HepG2 (cell line): ENCODE measurements around the gene TOR1AIP1. TPM values are rescaled to one million over a fixed set of nuclear protein-coding genes. Genes with fewer than 3 reads are reported as not detected.
A peak's percentile ranks its signal among the peaks of the same experiment; 100 is the strongest.

ENCODE experiments used
- ATAC-seq: fragments of 200-7000 bp; cut with Tn5 transposase; 3 replicates; pipeline ENCODE4 v1.9.1; 2020; ENCODE audit warnings: mild to moderate bottlenecking, moderate library complexity
- BruUV-seq: library from RNA; stranded (reverse); fragments of 400-500 nt; replicated peaks from 2 replicates; lab custom pipeline; 2021; lab: Mats Ljungman, UMichigan
- CTCF ChIA-PET: fragments of 300-600 bp; formaldehyde crosslinking; extraction: SDS; loops from one replicate; lab custom pipeline; 2021; ENCODE audit warnings: low total read pairs, inconsistent platforms, low intra/inter-chr PET ratio; lab: Yijun Ruan, JAX
- POLR2A ChIA-PET: fragments of 350-600 bp; sonication (Branson Sonifier 250); formaldehyde crosslinking; loops from one replicate; lab custom pipeline; 2020; ENCODE audit warnings: antibody characterized with exemption, inconsistent platforms; lab: Yijun Ruan, JAX
- DNase-seq: peaks from one replicate; pipeline ENCODE4 v3.0.0-alpha.2; 2015; ENCODE audit warnings: low spot score
- FAIRE-seq: peaks from 3 replicates; lab custom pipeline; 2011; peaks lifted over from hg19 to GRCh38; lab: Jason Lieb, UNC
- H2AFZ ChIP-seq: one replicate; pipeline ENCODE4 v1.6.1; 2011; ENCODE audit warnings: low read length, inconsistent platforms
- H3K27ac ChIP-seq: fragments of 300-600 bp; 3 replicates; pipeline ENCODE4 v1.8.0; 2011; ENCODE audit warnings: mixed run types, mild to moderate bottlenecking, mixed read lengths, low read length, inconsistent platforms; ENCODE audit not compliant: insufficient read depth; ENCODE audit errors: extremely low read length
- H3K27me3 ChIP-seq, 2 experiments: fragments of 200-600 bp in 1 of 2; 2 replicates in 1 of 2; 3 replicates in 1 of 2; pipeline versions ENCODE4 v1.6.0 to v1.8.0; 2011; ENCODE audit warnings: low read length in 2 of 2, mild to moderate bottlenecking in 2 of 2, moderate library complexity in 2 of 2, inconsistent platforms in 1 of 2; ENCODE audit not compliant: insufficient read depth in 2 of 2, control insufficient read depth in 1 of 2
- H3K36me3 ChIP-seq, 2 experiments: fragments of 200-600 bp in 1 of 2; replicated peaks in 1 of 2; 2 replicates in 1 of 2; 3 replicates in 1 of 2; pipeline versions ENCODE4 v1.5.1 to v1.8.0; 2011; ENCODE audit warnings: low read length in 2 of 2, inconsistent platforms in 1 of 2; ENCODE audit not compliant: insufficient read depth in 2 of 2, control insufficient read depth in 1 of 2
- H3K4me1 ChIP-seq: 2 replicates; pipeline ENCODE4 v1.5.1; 2012; ENCODE audit warnings: low read length, inconsistent platforms; ENCODE audit not compliant: insufficient read depth
- H3K4me2 ChIP-seq: 2 replicates; pipeline ENCODE4 v1.6.0; 2011; ENCODE audit warnings: low read depth, low read length, inconsistent platforms
- H3K4me3 ChIP-seq, 3 experiments: fragments of 200-600 bp in 1 of 3; sonication (generic), shearing (Covaris generic) in 1 of 3; replicated peaks in 1 of 3; 2 replicates each; pipeline ENCODE4 v1.5.1; 2011 to 2016; ENCODE audit warnings: low read length in 3 of 3, inconsistent platforms in 2 of 3, low read depth in 2 of 3, mild to moderate bottlenecking in 2 of 3, control low read depth in 1 of 3, mixed read lengths in 1 of 3; ENCODE audit not compliant: insufficient read depth in 1 of 3
- H3K79me2 ChIP-seq: one replicate; pipeline ENCODE4 v1.6.1; 2011; ENCODE audit warnings: low read length, inconsistent platforms; ENCODE audit not compliant: insufficient read depth
- H3K9ac ChIP-seq: 2 replicates; pipeline ENCODE4 v1.6.0; 2011; ENCODE audit warnings: mild to moderate bottlenecking, low read depth, low read length, inconsistent platforms; ENCODE audit not compliant: insufficient read depth
- H3K9me3 ChIP-seq: 2 replicates; pipeline ENCODE4 v1.5.1; 2012; ENCODE audit warnings: mild to moderate bottlenecking, low read length
- H4K20me1 ChIP-seq: 2 replicates; pipeline ENCODE4 v1.6.0; 2011; ENCODE audit warnings: inconsistent platforms, mild to moderate bottlenecking, low read length, moderate library complexity; ENCODE audit not compliant: insufficient read depth
- ATF3 ChIP-seq: sonication (generic); formaldehyde crosslinking; IDR thresholded peaks from 2 replicates; pipeline ENCODE4 v1.4.0; 2020; ENCODE audit warnings: missing genetic modification reagents
- CBX2 ChIP-seq, 2 experiments: fragments of 200-600 bp in 1 of 2; sonication (generic); formaldehyde crosslinking in 1 of 2; IDR thresholded peaks; 2 replicates each; pipeline versions ENCODE4 v1.7.0 to v1.8.1; 2018 to 2022; ENCODE audit warnings: low read depth in 2 of 2, low read length in 1 of 2, mild to moderate bottlenecking in 1 of 2, missing genetic modification reagents in 1 of 2
- GABPB1 ChIP-seq: IDR thresholded peaks from 2 replicates; pipeline ENCODE4 v1.6.1; 2016; ENCODE audit warnings: mild to moderate bottlenecking, missing genetic modification reagents, moderate library complexity, missing compliant biosample characterization
- KMT2A ChIP-seq: sonication (generic); formaldehyde crosslinking; IDR thresholded peaks from 2 replicates; pipeline ENCODE4 v1.4.0; 2020; ENCODE audit warnings: missing genetic modification reagents
- NRL ChIP-seq: sonication (generic); formaldehyde crosslinking; IDR thresholded peaks from 2 replicates; pipeline ENCODE4 v1.5.0; 2020; ENCODE audit warnings: missing genetic modification reagents, mild to moderate bottlenecking, moderate library complexity, borderline replicate concordance
- PRMT3 ChIP-seq: sonication (generic); formaldehyde crosslinking; IDR thresholded peaks from 2 replicates; pipeline ENCODE4 v1.8.1; 2022; ENCODE audit warnings: low read depth, mild to moderate bottlenecking, moderate library complexity, missing genetic modification reagents, borderline replicate concordance
- ZNF790 ChIP-seq: sonication (generic); formaldehyde crosslinking; IDR thresholded peaks from 2 replicates; pipeline ENCODE4 v1.8.0; 2022; ENCODE audit warnings: missing genetic modification reagents, mild to moderate bottlenecking, borderline replicate concordance
- WGBS: methylation state at CpG from one replicate; pipeline ENCODE4 v1.1.6; 2017; ENCODE audit warnings: low lambda C conversion rate; 5-methylcytosine and 5-hydroxymethylcytosine counted together
- in situ Hi-C: cut with HindIII; loops from 2 replicates; pipeline ENCODE4 v1.10.0; 2017; ENCODE audit warnings: low pct_unique_long_range_greater_than_20kb; ENCODE audit not compliant: extremely low pct_ligation_motif_present
- intact Hi-C: fragments of 100-400 bp; cut with micrococcal nuclease; formaldehyde crosslinking; loops from one replicate; pipeline ENCODE4 v1.10.0; 2022; ENCODE audit not compliant: unreplicated experiment
- polyA plus RNA-seq, 8 experiments: library from polyadenylated mRNA; depleted of rRNA in 3 of 8; stranded (reverse) in 7 of 8; unstranded in 1 of 8; fragments of >200 nt; fragmentation: Illumina TruSeq in 4 of 8; extraction: Trizol in 4 of 8; gene quantifications; 2 replicates each; pipeline versions ENCODE4 v1.2.1 to v1.2.3, GENCODE V29; 2011 to 2016; ENCODE audit warnings: low read depth in 4 of 8, missing spikeins in 1 of 8, mixed read lengths in 1 of 8; ENCODE audit not compliant: insufficient read depth in 1 of 8
- total RNA-seq, 5 experiments: library from RNA; depleted of rRNA; stranded (reverse); fragments of >200 nt; fragmentation: Illumina TruSeq; extraction: Trizol; gene quantifications; 2 replicates each; pipeline ENCODE4 v1.2.3, GENCODE V29; 2016; ENCODE audit warnings: low read depth in 1 of 5
- TF ChIP-seq, protein P1 (sequence below): sonication (generic); formaldehyde crosslinking; IDR thresholded peaks from 2 replicates; pipeline ENCODE4 v1.4.0; 2020; ENCODE audit warnings: mild to moderate bottlenecking, missing genetic modification reagents, borderline replicate concordance
- TF ChIP-seq, protein P2 (sequence below): sonication (generic); formaldehyde crosslinking; IDR thresholded peaks from 2 replicates; pipeline ENCODE4 v1.5.1; 2020; ENCODE audit warnings: missing genetic modification reagents, mild to moderate bottlenecking, borderline replicate concordance
- TF ChIP-seq, protein P3 (sequence below): sonication (generic); formaldehyde crosslinking; IDR thresholded peaks from 2 replicates; pipeline ENCODE4 v1.5.1; 2020; ENCODE audit warnings: mild to moderate bottlenecking, missing genetic modification reagents, borderline replicate concordance

Gene TOR1AIP1
- total and polyA plus RNA-seq, 2 of the 13 experiments (the other 11 are each of a cell fraction or from before 2014, with no cell fraction given), result 15.6 to 29.0 TPM

DNA sequence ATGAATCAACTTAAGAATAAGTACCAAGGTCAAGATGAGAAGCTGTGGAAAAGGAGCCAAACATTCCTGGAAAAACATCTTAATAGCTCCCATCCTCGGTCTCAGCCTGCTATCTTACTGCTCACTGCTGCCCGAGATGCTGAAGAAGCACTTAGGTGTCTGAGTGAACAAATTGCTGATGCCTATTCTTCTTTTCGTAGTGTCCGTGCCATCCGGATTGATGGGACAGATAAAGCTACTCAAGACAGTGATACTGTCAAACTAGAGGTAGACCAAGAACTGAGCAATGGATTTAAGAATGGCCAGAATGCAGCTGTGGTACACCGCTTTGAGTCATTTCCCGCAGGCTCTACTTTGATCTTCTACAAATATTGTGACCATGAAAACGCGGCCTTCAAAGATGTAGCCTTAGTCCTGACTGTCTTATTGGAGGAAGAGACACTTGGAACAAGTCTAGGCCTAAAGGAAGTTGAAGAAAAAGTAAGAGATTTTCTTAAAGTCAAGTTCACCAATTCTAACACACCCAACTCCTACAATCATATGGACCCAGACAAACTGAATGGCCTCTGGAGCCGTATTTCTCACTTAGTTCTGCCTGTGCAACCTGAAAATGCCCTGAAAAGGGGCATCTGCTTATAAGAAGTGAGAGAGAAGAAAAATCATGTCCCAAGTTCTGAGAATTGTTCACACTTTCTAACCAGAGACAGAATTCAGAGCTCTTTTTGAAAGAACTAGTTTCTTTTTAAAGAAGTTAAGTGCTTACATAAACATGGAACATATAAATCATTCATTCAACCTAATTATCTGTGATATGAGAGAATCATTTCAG, 35.7 kb downstream of the TOR1AIP1 start:
- no peaks in the 10 kb centered on the region for H3K79me2 ChIP-seq
- no peak overlapping the region for H3K4me3 ChIP-seq
- H4K20me1 ChIP-seq, result no peaks in the 10 kb centered on the region
- 87% methylated on average over 10 of the region's 10 CpGs for WGBS
- TSS peak; percentile 38 for BruUV-seq
- no peak overlapping the region for H2AFZ ChIP-seq
- FAIRE-seq (no peak), DNase-seq (no peak), ATAC-seq (no peak)
- no peaks in the 10 kb centered on the region for H3K4me1 ChIP-seq
- no peak overlapping the region for H3K9ac ChIP-seq
- CTCF ChIA-PET, result no interaction called here
- no peaks in the 10 kb centered on the region; a peak in 1 of 5 replicates for H3K27me3 ChIP-seq
- no peaks in the 10 kb centered on the region for H3K9me3 ChIP-seq
- in situ Hi-C loops, result no loop called here
- no peak overlapping the region for H3K4me2 ChIP-seq
- POLR2A ChIA-PET, result no interaction called here
- peaks cover 12 to 41% of the 10 kb centered on the region in 2 experiments for H3K36me3 ChIP-seq
- intact Hi-C loops, result no loop called here
- H3K27ac ChIP-seq, result no peak overlapping the region
- no peak for TF ChIP-seq PRMT3
- no peak for TF ChIP-seq ATF3 (CRISPR knock-in tag)
- TF ChIP-seq, protein P1, sequence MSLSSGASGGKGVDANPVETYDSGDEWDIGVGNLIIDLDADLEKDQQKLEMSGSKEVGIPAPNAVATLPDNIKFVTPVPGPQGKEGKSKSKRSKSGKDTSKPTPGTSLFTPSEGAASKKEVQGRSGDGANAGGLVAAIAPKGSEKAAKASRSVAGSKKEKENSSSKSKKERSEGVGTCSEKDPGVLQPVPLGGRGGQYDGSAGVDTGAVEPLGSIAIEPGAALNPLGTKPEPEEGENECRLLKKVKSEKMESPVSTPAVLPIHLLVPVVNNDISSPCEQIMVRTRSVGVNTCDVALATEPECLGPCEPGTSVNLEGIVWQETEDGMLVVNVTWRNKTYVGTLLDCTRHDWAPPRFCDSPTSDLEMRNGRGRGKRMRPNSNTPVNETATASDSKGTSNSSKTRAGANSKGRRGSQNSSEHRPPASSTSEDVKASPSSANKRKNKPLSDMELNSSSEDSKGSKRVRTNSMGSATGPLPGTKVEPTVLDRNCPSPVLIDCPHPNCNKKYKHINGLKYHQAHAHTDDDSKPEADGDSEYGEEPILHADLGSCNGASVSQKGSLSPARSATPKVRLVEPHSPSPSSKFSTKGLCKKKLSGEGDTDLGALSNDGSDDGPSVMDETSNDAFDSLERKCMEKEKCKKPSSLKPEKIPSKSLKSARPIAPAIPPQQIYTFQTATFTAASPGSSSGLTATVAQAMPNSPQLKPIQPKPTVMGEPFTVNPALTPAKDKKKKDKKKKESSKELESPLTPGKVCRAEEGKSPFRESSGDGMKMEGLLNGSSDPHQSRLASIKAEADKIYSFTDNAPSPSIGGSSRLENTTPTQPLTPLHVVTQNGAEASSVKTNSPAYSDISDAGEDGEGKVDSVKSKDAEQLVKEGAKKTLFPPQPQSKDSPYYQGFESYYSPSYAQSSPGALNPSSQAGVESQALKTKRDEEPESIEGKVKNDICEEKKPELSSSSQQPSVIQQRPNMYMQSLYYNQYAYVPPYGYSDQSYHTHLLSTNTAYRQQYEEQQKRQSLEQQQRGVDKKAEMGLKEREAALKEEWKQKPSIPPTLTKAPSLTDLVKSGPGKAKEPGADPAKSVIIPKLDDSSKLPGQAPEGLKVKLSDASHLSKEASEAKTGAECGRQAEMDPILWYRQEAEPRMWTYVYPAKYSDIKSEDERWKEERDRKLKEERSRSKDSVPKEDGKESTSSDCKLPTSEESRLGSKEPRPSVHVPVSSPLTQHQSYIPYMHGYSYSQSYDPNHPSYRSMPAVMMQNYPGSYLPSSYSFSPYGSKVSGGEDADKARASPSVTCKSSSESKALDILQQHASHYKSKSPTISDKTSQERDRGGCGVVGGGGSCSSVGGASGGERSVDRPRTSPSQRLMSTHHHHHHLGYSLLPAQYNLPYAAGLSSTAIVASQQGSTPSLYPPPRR (CRISPR knock-in tag), result no peak
- no peak for TF ChIP-seq CBX2 (IDR thresholded peaks at IDR 0.05; ENCODE audit: low read depth, low read length)
- TF ChIP-seq CBX2 (CRISPR knock-in tag; IDR thresholded peaks at IDR 0.05; ENCODE audit: low read depth), result no peak
- TF ChIP-seq, protein P2, sequence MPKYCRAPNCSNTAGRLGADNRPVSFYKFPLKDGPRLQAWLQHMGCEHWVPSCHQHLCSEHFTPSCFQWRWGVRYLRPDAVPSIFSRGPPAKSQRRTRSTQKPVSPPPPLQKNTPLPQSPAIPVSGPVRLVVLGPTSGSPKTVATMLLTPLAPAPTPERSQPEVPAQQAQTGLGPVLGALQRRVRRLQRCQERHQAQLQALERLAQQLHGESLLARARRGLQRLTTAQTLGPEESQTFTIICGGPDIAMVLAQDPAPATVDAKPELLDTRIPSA (CRISPR knock-in tag), result no peak
- TF ChIP-seq ZNF790, result no peak
- no peak for TF ChIP-seq GABPB1
- no peak for TF ChIP-seq KMT2A (CRISPR knock-in tag)
- TF ChIP-seq NRL, result no peak
- TF ChIP-seq, protein P3, sequence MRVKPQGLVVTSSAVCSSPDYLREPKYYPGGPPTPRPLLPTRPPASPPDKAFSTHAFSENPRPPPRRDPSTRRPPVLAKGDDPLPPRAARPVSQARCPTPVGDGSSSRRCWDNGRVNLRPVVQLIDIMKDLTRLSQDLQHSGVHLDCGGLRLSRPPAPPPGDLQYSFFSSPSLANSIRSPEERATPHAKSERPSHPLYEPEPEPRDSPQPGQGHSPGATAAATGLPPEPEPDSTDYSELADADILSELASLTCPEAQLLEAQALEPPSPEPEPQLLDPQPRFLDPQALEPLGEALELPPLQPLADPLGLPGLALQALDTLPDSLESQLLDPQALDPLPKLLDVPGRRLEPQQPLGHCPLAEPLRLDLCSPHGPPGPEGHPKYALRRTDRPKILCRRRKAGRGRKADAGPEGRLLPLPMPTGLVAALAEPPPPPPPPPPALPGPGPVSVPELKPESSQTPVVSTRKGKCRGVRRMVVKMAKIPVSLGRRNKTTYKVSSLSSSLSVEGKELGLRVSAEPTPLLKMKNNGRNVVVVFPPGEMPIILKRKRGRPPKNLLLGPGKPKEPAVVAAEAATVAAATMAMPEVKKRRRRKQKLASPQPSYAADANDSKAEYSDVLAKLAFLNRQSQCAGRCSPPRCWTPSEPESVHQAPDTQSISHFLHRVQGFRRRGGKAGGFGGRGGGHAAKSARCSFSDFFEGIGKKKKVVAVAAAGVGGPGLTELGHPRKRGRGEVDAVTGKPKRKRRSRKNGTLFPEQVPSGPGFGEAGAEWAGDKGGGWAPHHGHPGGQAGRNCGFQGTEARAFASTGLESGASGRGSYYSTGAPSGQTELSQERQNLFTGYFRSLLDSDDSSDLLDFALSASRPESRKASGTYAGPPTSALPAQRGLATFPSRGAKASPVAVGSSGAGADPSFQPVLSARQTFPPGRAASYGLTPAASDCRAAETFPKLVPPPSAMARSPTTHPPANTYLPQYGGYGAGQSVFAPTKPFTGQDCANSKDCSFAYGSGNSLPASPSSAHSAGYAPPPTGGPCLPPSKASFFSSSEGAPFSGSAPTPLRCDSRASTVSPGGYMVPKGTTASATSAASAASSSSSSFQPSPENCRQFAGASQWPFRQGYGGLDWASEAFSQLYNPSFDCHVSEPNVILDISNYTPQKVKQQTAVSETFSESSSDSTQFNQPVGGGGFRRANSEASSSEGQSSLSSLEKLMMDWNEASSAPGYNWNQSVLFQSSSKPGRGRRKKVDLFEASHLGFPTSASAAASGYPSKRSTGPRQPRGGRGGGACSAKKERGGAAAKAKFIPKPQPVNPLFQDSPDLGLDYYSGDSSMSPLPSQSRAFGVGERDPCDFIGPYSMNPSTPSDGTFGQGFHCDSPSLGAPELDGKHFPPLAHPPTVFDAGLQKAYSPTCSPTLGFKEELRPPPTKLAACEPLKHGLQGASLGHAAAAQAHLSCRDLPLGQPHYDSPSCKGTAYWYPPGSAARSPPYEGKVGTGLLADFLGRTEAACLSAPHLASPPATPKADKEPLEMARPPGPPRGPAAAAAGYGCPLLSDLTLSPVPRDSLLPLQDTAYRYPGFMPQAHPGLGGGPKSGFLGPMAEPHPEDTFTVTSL (CRISPR knock-in tag), result no peak
